Neuronal stem cell (in vitro differentiated cells): Measurements from ENCODE around the gene DIS3. TPM values are rescaled to one million over a fixed set of nuclear protein-coding genes. Genes with fewer than 3 reads are reported as not detected.

Experiments
- DNase-seq: peaks from one replicate; pipeline ENCODE4 v3.0.0-alpha.2; 2013; ENCODE audit warnings: low spot score
- H2AFZ ChIP-seq: one replicate; pipeline ENCODE4 v1.6.1; 2013; ENCODE audit warnings: mild to moderate bottlenecking, low read length, inconsistent platforms
- H2AK5ac ChIP-seq: 2 replicates; pipeline ENCODE4 v1.6.1; 2013; ENCODE audit warnings: low read depth, mild to moderate bottlenecking, inconsistent platforms, low read length, moderate library complexity, mixed read lengths
- H2BK120ac ChIP-seq: 2 replicates; pipeline ENCODE4 v1.6.1; 2013; ENCODE audit warnings: low read depth, mild to moderate bottlenecking, inconsistent platforms, low read length, moderate library complexity, mixed read lengths
- H2BK12ac ChIP-seq: one replicate; pipeline ENCODE4 v1.6.1; 2013; ENCODE audit warnings: low read length, inconsistent platforms
- H2BK15ac ChIP-seq: 2 replicates; pipeline ENCODE4 v1.6.1; 2013; ENCODE audit warnings: mild to moderate bottlenecking, low read length, inconsistent platforms, mixed read lengths
- H2BK5ac ChIP-seq: one replicate; pipeline ENCODE4 v1.6.1; 2013; ENCODE audit warnings: inconsistent platforms, mild to moderate bottlenecking, low read length, moderate library complexity
- H3K14ac ChIP-seq: one replicate; pipeline ENCODE4 v1.6.1; 2013; ENCODE audit warnings: low read length, inconsistent platforms
- H3K18ac ChIP-seq: 2 replicates; pipeline ENCODE4 v1.6.1; 2013; ENCODE audit warnings: low read length, inconsistent platforms
- H3K23ac ChIP-seq: 2 replicates; pipeline ENCODE4 v1.6.1; 2013; ENCODE audit warnings: low read depth, mild to moderate bottlenecking, mixed read lengths, low read length, inconsistent platforms; ENCODE audit not compliant: poor library complexity
- H3K27ac ChIP-seq: replicated peaks from 3 replicates; pipeline ENCODE4 v1.5.1; 2013; ENCODE audit warnings: low read length, inconsistent platforms
- H3K27me3 ChIP-seq, 3 experiments: 2 replicates each; pipeline ENCODE4 v1.6.1; 2013; ENCODE audit warnings: low read length in 3 of 3, mild to moderate bottlenecking in 2 of 3, inconsistent platforms in 1 of 3, low read depth in 1 of 3, mixed read lengths in 1 of 3, moderate library complexity in 1 of 3; ENCODE audit not compliant: control insufficient read depth in 3 of 3, insufficient read depth in 3 of 3
- H3K36me3 ChIP-seq, 2 donors: replicated peaks in 1 of 2; 2 replicates each; pipeline ENCODE4 v1.6.1; 2013; ENCODE audit warnings: low read length in 2 of 2; ENCODE audit not compliant: control insufficient read depth in 2 of 2, insufficient read depth in 2 of 2
- H3K4ac ChIP-seq: 2 replicates; pipeline ENCODE4 v1.6.1; 2013; ENCODE audit warnings: inconsistent platforms, mild to moderate bottlenecking, low read length, moderate library complexity
- H3K4me1 ChIP-seq, 2 donors: 1 replicate in 1 of 2; 2 replicates in 1 of 2; pipeline ENCODE4 v1.6.1; 2013; ENCODE audit warnings: low read length in 2 of 2, low read depth in 1 of 2; ENCODE audit not compliant: control insufficient read depth in 2 of 2, insufficient read depth in 1 of 2
- H3K4me2 ChIP-seq: one replicate; pipeline ENCODE4 v1.6.1; 2013; ENCODE audit warnings: mild to moderate bottlenecking, low read length, inconsistent platforms; ENCODE audit not compliant: insufficient read depth, poor library complexity, severe bottlenecking
- H3K4me3 ChIP-seq, 2 donors: 2 replicates each; pipeline ENCODE4 v1.5.1; 2013; ENCODE audit warnings: low read length in 2 of 2, mild to moderate bottlenecking in 2 of 2, inconsistent platforms in 1 of 2, moderate library complexity in 1 of 2
- H3K79me1 ChIP-seq: one replicate; pipeline ENCODE4 v1.6.1; 2013; ENCODE audit warnings: low read depth, mild to moderate bottlenecking, inconsistent platforms, low read length, moderate library complexity
- H3K9ac ChIP-seq: one replicate; pipeline ENCODE4 v1.6.1; 2013; ENCODE audit warnings: mild to moderate bottlenecking, low read depth, low read length, inconsistent platforms; ENCODE audit not compliant: poor library complexity
- H3K9me3 ChIP-seq, 2 donors: replicated peaks in 1 of 2; 2 replicates each; pipeline versions ENCODE3 to v1.6.1; 2013; ENCODE audit warnings: low read length in 2 of 2, mild to moderate bottlenecking in 2 of 2, inconsistent platforms in 1 of 2, low read depth in 1 of 2, mixed read lengths in 1 of 2, moderate library complexity in 1 of 2; ENCODE audit not compliant: control insufficient read depth in 2 of 2, insufficient read depth in 1 of 2
- H4K8ac ChIP-seq: one replicate; pipeline ENCODE4 v1.6.1; 2013; ENCODE audit warnings: low read depth, mild to moderate bottlenecking, inconsistent platforms, low read length, moderate library complexity
- H4K91ac ChIP-seq: one replicate; pipeline ENCODE4 v1.6.1; 2013; ENCODE audit warnings: low read length, low read depth, mild to moderate bottlenecking, inconsistent platforms; ENCODE audit not compliant: poor library complexity
- WGBS, 2 donors: extraction: QIAGEN DNeasy Blood & Tissue Kit; methylation state at CpG; one replicate each; pipeline ENCODE4 v1.1.7; 2013; ENCODE audit warnings: missing lambda C conversion rate in 2 of 2, mixed read lengths in 1 of 2; ENCODE audit not compliant: insufficient read length in 2 of 2, insufficient replicate concordance in 1 of 2; ENCODE audit errors: extremely low coverage in 2 of 2; 5-methylcytosine and 5-hydroxymethylcytosine counted together
- polyA plus RNA-seq, 2 experiments: library from polyadenylated mRNA; stranded (reverse); fragments of 200-250 nt; gene quantifications; one replicate each; pipeline ENCODE4 v1.2.3, GENCODE V29; 2013

Gene DIS3
- 22.4 TPM for polyA plus RNA-seq (2013, experiment 1 of 2)
- polyA plus RNA-seq (2013, experiment 2 of 2) = 21.7 TPM

DNA sequence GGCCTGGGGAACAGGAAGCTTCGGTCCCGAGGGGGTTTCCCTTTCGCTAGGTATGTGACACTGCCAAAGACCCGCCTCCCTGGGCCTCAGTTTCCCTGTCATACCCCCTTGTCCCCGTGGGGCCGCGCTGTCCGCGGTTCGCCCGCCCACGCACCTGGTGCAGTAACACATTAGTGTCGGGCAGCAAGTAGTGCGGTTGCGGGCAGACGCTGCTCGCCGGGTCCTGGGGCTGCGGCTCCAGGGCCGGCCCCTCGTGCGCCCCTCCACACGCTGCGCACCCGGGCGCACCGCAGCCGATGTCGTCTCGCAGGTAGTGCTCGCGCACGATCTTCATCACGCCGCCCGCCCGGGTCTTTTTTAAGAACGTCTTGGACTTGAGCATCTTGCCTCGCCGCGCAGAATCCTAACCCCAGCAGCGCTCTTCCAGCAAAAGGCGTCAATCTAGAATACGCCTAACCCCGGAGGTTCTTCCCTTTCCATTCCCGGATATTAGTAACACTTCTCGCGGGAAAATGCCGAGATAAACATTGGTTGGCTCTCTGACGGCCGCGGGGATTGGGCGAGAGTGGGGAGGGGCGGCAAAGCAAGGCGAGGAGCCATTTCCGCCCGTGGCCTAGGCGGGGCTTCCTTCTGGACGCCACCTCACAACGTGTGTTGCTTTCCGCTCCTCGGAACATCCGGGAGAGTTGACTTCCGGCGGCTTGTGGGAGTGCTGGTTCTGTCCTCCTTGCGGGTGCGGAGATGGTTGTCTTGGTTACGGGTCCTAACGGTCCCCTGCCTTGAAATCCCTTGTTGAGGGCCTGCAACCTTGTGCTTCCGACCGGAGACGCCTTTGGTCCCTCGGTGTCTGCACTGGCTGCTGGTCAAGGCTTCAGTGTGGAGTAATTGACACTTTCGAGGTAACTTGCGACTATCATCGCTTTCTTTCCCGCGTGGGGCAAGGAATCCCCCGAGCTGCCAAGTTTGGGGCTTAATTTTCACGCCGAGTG is at the start of gene DIS3, which contains the start of gene PIBF1:
Gene DIS3, minus strand, starts transcription at position 450 of the 989 bp plus-strand sequence. Its CDS starts 68 bp downstream, at position 382.
Gene PIBF1, plus strand, starts transcription at position 683 of the 989 bp plus-strand sequence. CDS start 1,337 bp downstream, outside the sequence.
- Histone ChIP-seq H2BK5ac (peak within 1 kb of the TSS; percentile 49), H3K4me3 (peak within 1 kb of the TSS; percentile 89 to 98), H2AFZ (peak within 1 kb of the TSS; percentile 97), H3K9me3 (no peaks in the 10 kb centered on the region), H2AK5ac (peak within 1 kb of the TSS; percentile 75), H3K79me1 (peaks cover 7% of the 10 kb centered on the region), H3K27ac (peak within 1 kb of the TSS; percentile 79), H3K36me3 (peaks cover 9 to 64% of the 10 kb centered on the region in 2 donors), H2BK15ac (no peak within 1 kb of the TSS), H3K4ac (no peak within 1 kb of the TSS), H4K8ac (no peak within 1 kb of the TSS), H2BK120ac (no peak within 1 kb of the TSS), H3K4me1 (peaks cover 2 to 6% of the 10 kb centered on the region in 2 donors), H3K18ac (peak within 1 kb of the TSS; percentile 93), H3K4me2 (peak within 1 kb of the TSS; percentile 80), H2BK12ac (peak within 1 kb of the TSS; percentile 60), H3K27me3 (no peaks in the 10 kb centered on the region), H4K91ac (no peak within 1 kb of the TSS), H3K9ac (peak within 1 kb of the TSS; percentile 96), H3K23ac (peak within 1 kb of the TSS; percentile 94), H3K14ac (no peak within 1 kb of the TSS)
- WGBS, 2 donors = no CpG with 5 or more reads among the region's 81 CpGs
- DNase-seq = peak; percentile 95

DNA sequence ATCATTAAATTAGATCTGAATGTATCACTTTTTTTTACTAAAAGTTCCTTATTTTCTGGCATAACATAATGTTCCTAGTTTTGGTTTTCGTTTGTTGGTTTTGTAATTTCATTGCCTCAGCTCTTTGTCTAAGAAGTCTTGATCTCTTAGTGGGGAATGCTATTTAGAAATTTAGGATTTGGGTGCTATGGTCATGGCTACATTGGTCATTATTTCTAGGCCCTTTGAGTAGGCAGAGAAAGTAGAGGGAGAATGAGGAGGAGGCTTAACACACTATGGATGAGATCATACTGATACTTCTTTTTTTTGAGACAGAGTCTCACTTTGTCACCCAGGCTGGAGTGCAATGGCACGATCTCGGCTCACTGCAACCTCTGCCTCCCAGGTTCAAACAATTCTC is 42.0 kb upstream of the DIS3 start:
- WGBS, 2 donors = no CpG with 5 or more reads among the region's 3 CpGs
- Histone ChIP-seq H2BK5ac (no peak overlapping the region), H2AFZ (no peak overlapping the region), H3K79me1 (no peaks in the 10 kb centered on the region), H3K36me3 (peaks cover 1 to 86% of the 10 kb centered on the region in 2 donors), H2AK5ac (no peak overlapping the region), H2BK120ac (no peak overlapping the region), H4K91ac (no peak overlapping the region), H3K4ac (no peak overlapping the region), H3K4me3 (no peak overlapping the region), H3K23ac (no peak overlapping the region), H2BK15ac (no peak overlapping the region), H3K27me3 (no peaks in the 10 kb centered on the region), H3K14ac (no peak overlapping the region), H3K18ac (no peak overlapping the region), H3K9me3 (no peaks in the 10 kb centered on the region), H4K8ac (no peak overlapping the region), H3K4me1 (no peaks in the 10 kb centered on the region), H3K9ac (no peak overlapping the region), H3K27ac (no peak overlapping the region), H3K4me2 (no peak overlapping the region), H2BK12ac (no peak overlapping the region)
- no peak for DNase-seq

- Histone ChIP-seq H3K27ac (no peak overlapping the region), H2BK15ac (no peak overlapping the region), H2BK120ac (no peak overlapping the region), H3K4me3 (no peak overlapping the region), H3K23ac (no peak overlapping the region), H3K27me3 (no peaks in the 10 kb centered on the region), H4K91ac (no peak overlapping the region), H3K79me1 (no peaks in the 10 kb centered on the region), H3K36me3 (peaks cover 1 to 86% of the 10 kb centered on the region in 2 donors), H3K18ac (no peak overlapping the region), H3K4ac (no peak overlapping the region), H3K4me2 (no peak overlapping the region), H4K8ac (no peak overlapping the region), H3K9me3 (no peaks in the 10 kb centered on the region), H3K9ac (no peak overlapping the region), H2AFZ (no peak overlapping the region), H2AK5ac (no peak overlapping the region), H2BK5ac (no peak overlapping the region), H2BK12ac (no peak overlapping the region), H3K4me1 (no peaks in the 10 kb centered on the region), H3K14ac (no peak overlapping the region)
- WGBS, 2 donors = no CpG with 5 or more reads among the region's 2 CpGs
- no peak for DNase-seq
Measured at GRCh38 chr13:72823081-72823480, 41.4 kb upstream of the DIS3 start.

DNA sequence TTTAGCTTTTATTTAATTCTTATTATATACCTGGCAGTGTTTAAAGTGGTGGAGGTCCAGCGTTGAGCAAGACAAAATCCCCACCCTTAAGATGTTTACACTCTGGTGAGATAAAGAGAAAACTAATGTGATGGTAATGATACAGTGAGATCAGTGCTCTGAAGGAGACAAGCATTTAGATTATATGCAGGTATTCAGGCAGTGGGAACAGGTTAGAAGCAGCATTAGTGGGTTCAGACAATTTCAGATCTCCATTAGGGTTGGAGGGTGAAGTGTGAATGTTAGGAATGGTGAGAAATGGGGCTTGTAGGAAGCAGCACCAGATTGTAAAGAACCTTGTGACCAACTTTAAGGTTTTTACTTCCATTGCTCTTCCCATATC is 39.2 kb upstream of the DIS3 start:
- WGBS, 2 donors = no CpG with 5 or more reads among the region's 1 CpG
- H3K14ac ChIP-seq = no peak overlapping the region
- no peak overlapping the region for H2BK120ac ChIP-seq
- H2BK12ac ChIP-seq = no peak overlapping the region
- H3K4me3 ChIP-seq = no peak overlapping the region
- H4K91ac ChIP-seq = no peak overlapping the region
- no peak overlapping the region for H3K4ac ChIP-seq
- peaks cover 1 to 78% of the 10 kb centered on the region in 2 donors for H3K36me3 ChIP-seq
- no peak overlapping the region for H4K8ac ChIP-seq
- H3K27me3 ChIP-seq = no peaks in the 10 kb centered on the region
- no peaks in the 10 kb centered on the region for H3K79me1 ChIP-seq
- H3K9me3 ChIP-seq = no peaks in the 10 kb centered on the region
- no peak overlapping the region for H3K9ac ChIP-seq
- no peaks in the 10 kb centered on the region for H3K4me1 ChIP-seq
- H3K27ac ChIP-seq = no peak overlapping the region
- DNase-seq = no peak
- H3K18ac ChIP-seq = no peak overlapping the region
- no peak overlapping the region for H3K4me2 ChIP-seq
- H2AK5ac ChIP-seq = no peak overlapping the region
- no peak overlapping the region for H2AFZ ChIP-seq
- no peak overlapping the region for H3K23ac ChIP-seq
- H2BK15ac ChIP-seq = no peak overlapping the region
- no peak overlapping the region for H2BK5ac ChIP-seq
